ENCODE measurements around the gene DPYD. TPM values are rescaled to one million over a fixed set of nuclear protein-coding genes. Genes with fewer than 3 reads are reported as not detected.

The DPYD gene
- total and polyA plus RNA-seq, 10 of the 15 experiments (the other 5 are each of a cell fraction or from before 2014, with no cell fraction given), result 5.7 to 23.8 (median 10.2) TPM

DNA sequence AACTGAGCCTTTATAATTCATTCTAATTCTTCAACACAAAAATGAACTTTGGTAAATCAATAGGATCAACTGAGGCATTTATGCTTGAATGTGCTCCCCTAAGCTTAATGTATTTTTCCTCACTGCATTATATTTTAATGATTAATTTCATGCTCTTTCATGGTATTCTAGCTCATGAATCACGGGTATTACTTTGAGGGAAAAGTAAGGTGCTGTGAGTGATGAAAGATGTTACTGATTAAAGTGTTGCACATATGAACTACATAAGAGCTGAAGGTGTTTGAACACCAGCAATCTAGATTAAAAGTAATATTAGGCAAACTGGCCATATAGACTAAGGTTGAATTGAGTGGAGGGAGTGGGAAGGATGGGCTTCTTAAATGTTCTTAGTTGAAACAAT, 1.9 kb downstream of the DPYD start:
- peak overlapping the region; percentile 72 for H3K4me2 ChIP-seq (ENCODE audit: control insufficient read depth, insufficient read depth)
- H3K36me3 ChIP-seq (ENCODE audit: control insufficient read depth in 2 of 2, insufficient read depth in 2 of 2, low read length in 1 of 2), result no peaks in the 10 kb centered on the region
- TF ChIP-seq DPF2 (IDR thresholded peaks at IDR 0.05) (no peak), ASH2L (IDR thresholded peaks at IDR 0.05; ENCODE audit: borderline replicate concordance, low read depth) (no peak), MTA2 (IDR thresholded peaks at IDR 0.05; ENCODE audit: low read depth) (no peak), MYC (IDR thresholded peaks at IDR 0.05; ENCODE audit: insufficient read depth, insufficient read length, insufficient replicate concordance, low read length, severe bottlenecking) (no peak)
- H3K9me3 ChIP-seq (replicated peaks; ENCODE audit: control insufficient read depth, insufficient read depth, low read length), result no peaks in the 10 kb centered on the region
- peaks cover 2% of the 10 kb centered on the region; the same call in 1 of the 2 replicates for H3K4me1 ChIP-seq (ENCODE audit: control insufficient read depth, insufficient read depth, low read length)
- TSS peak; percentile 43 for BruUV-seq (replicated peaks)
- ChIA-PET RAD21 (ENCODE audit: unreplicated experiment) (interaction anchor here (0.6 to 5.4 kb wide), 20 partner anchors 8 to 754 kb away, joined by 3 to 36 read pairs (median 4); no protein-coding TSS in a partner anchor), POLR2A (interaction anchor here (0.6 to 2.7 kb wide), 6 partner anchors 11 to 605 kb away, joined by 3 to 24 read pairs (median 4); no protein-coding TSS in a partner anchor), CTCF (interaction anchor here (0.7 to 3.5 kb wide), 13 partner anchors 9 to 782 kb away, joined by 3 to 13 read pairs (median 4); no protein-coding TSS in a partner anchor), SMC1A (ENCODE audit: uncharacterized antibody, unreplicated experiment) (interaction anchor here (0.7 to 5.2 kb wide), 30 partner anchors 9 to 780 kb away, joined by 3 to 38 read pairs (median 5); no protein-coding TSS in a partner anchor)
- DNase-seq (ENCODE audit: low read depth, low spot score) (no peak), ATAC-seq (no peak), FAIRE-seq (no peak)
- in situ Hi-C loops (cut with MboI), result loop anchor here (25.0 kb wide), 1 partner anchor 1843 kb away; the partner anchor contains the start of gene FRRS1
- H4K20me1 ChIP-seq (ENCODE audit: control insufficient read depth, insufficient read depth), result no peaks in the 10 kb centered on the region
- peak overlapping the region; percentile 20 for H2AFZ ChIP-seq (ENCODE audit: control insufficient read depth, low read depth, low read length)
- H3K79me2 ChIP-seq (ENCODE audit: control insufficient read depth, insufficient read depth, low read length), result peaks cover 6% of the 10 kb centered on the region
- peak overlapping the region; percentile 88 for H3K4me3 ChIP-seq
- intact Hi-C loops (cut with micrococcal nuclease; ENCODE audit: unreplicated experiment), result loop anchor here (5.0 to 10.0 kb wide), 2 partner anchors 72 to 1194 kb away; partner anchors contain the start of gene PTBP2
- peak overlapping the region; percentile 23; the same call in 1 of the 2 replicates for H3K9ac ChIP-seq (ENCODE audit: control insufficient read depth, insufficient read depth, low read length)
- H3K27ac ChIP-seq (ENCODE audit: control insufficient read depth, insufficient read depth), result 0 out of 2 replicates have a peak overlapping the region, but pooled peaks have one; percentile 21
- H3K27me3 ChIP-seq (replicated peaks in 1 of 2; ENCODE audit: control insufficient read depth in 2 of 2, insufficient read depth in 2 of 2, low read length in 1 of 2), result no peaks in the 10 kb centered on the region
- 0% methylated on average over 1 of the region's 1 CpG for WGBS (ENCODE audit: insufficient coverage, insufficient replicate concordance, low lambda C conversion rate, missing lambda C conversion rate)

DNA sequence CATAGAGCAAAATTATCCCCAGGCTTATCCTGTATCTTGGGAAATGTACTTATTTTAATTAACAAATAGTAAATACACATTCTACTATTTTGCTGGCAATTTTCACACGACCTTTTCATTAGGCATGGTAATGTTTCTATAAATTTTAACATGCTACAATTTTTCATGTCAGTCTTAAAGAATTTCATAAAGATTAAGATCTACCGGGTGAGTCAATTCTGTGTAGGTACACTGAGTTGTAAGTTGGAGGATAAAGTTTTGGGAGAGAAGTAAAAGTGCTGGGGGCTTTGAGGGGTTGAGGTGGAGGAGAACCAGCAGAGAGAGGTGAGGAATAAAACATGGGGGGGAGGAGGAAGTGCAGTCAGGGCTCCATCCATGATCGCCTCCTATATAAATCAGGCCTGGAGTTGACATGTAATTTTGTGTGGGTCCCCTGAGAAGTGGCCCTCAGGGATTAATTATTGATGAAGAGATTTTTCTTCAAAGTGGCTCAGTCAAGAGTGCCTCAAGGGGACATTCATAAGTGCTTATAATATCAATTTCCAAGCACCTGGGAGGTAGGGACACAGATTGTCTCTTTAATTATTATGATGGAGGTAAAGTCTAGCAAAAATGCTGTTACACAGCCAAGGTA, 7.2 kb downstream of the DPYD start:
- H3K9me3 ChIP-seq (replicated peaks; ENCODE audit: control insufficient read depth, insufficient read depth, low read length), result no peaks in the 10 kb centered on the region
- no peak overlapping the region for H3K9ac ChIP-seq (ENCODE audit: control insufficient read depth, insufficient read depth, low read length)
- no peaks in the 10 kb centered on the region for H3K27me3 ChIP-seq (replicated peaks in 1 of 2; ENCODE audit: control insufficient read depth in 2 of 2, insufficient read depth in 2 of 2, low read length in 1 of 2)
- no peak overlapping the region for H2AFZ ChIP-seq (ENCODE audit: control insufficient read depth, low read depth, low read length)
- H3K36me3 ChIP-seq (ENCODE audit: control insufficient read depth in 2 of 2, insufficient read depth in 2 of 2, low read length in 1 of 2), result no peaks in the 10 kb centered on the region
- POLR2A ChIA-PET, result no interaction called here
- ATAC-seq (no peak; the same call in 2 of the 3 replicates), DNase-seq (ENCODE audit: low read depth, low spot score) (no peak), FAIRE-seq (no peak)
- no peak overlapping the region for H3K4me2 ChIP-seq (ENCODE audit: control insufficient read depth, insufficient read depth)
- H3K4me3 ChIP-seq, result no peak overlapping the region
- H3K27ac ChIP-seq (ENCODE audit: control insufficient read depth, insufficient read depth), result no peak overlapping the region
- in situ Hi-C loops (cut with MboI), result loop anchor here (25.0 kb wide), 1 partner anchor 1849 kb away; the partner anchor contains the start of gene FRRS1
- H3K79me2 ChIP-seq (ENCODE audit: control insufficient read depth, insufficient read depth, low read length), result no peaks in the 10 kb centered on the region; the same call in 1 of the 2 replicates
- RAD21 ChIA-PET (ENCODE audit: unreplicated experiment), result no interaction called here
- no TSS peak for BruUV-seq (replicated peaks)
- CTCF ChIA-PET, result interaction anchor here (1.5 kb wide), 1 partner anchor 244 kb away, joined by 5 read pairs; no protein-coding TSS in a partner anchor
- intact Hi-C loops (cut with micrococcal nuclease; ENCODE audit: unreplicated experiment), result loop anchor here (10.0 kb wide), 1 partner anchor 1189 kb away; the partner anchor contains the start of gene PTBP2
- H4K20me1 ChIP-seq (ENCODE audit: control insufficient read depth, insufficient read depth), result no peaks in the 10 kb centered on the region
- 54% methylated on average over 3 of the region's 3 CpGs for WGBS (ENCODE audit: insufficient coverage, insufficient replicate concordance, low lambda C conversion rate, missing lambda C conversion rate)
- H3K4me1 ChIP-seq (ENCODE audit: control insufficient read depth, insufficient read depth, low read length), result no peaks in the 10 kb centered on the region; the same call in 1 of the 2 replicates
- SMC1A ChIA-PET (ENCODE audit: uncharacterized antibody, unreplicated experiment), result interaction anchor here (0.9 to 1.1 kb wide), 3 partner anchors 9 to 48 kb away, joined by 3 to 6 read pairs (median 4); no protein-coding TSS in a partner anchor
- TF ChIP-seq, protein P1, sequence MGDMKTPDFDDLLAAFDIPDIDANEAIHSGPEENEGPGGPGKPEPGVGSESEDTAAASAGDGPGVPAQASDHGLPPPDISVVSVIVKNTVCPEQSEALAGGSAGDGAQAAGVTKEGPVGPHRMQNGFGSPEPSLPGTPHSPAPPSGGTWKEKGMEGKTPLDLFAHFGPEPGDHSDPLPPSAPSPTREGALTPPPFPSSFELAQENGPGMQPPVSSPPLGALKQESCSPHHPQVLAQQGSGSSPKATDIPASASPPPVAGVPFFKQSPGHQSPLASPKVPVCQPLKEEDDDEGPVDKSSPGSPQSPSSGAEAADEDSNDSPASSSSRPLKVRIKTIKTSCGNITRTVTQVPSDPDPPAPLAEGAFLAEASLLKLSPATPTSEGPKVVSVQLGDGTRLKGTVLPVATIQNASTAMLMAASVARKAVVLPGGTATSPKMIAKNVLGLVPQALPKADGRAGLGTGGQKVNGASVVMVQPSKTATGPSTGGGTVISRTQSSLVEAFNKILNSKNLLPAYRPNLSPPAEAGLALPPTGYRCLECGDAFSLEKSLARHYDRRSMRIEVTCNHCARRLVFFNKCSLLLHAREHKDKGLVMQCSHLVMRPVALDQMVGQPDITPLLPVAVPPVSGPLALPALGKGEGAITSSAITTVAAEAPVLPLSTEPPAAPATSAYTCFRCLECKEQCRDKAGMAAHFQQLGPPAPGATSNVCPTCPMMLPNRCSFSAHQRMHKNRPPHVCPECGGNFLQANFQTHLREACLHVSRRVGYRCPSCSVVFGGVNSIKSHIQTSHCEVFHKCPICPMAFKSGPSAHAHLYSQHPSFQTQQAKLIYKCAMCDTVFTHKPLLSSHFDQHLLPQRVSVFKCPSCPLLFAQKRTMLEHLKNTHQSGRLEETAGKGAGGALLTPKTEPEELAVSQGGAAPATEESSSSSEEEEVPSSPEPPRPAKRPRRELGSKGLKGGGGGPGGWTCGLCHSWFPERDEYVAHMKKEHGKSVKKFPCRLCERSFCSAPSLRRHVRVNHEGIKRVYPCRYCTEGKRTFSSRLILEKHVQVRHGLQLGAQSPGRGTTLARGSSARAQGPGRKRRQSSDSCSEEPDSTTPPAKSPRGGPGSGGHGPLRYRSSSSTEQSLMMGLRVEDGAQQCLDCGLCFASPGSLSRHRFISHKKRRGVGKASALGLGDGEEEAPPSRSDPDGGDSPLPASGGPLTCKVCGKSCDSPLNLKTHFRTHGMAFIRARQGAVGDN (IDR thresholded peaks at IDR 0.05), result no peak
- no peak for TF ChIP-seq GABPA (IDR thresholded peaks at IDR 0.05; ENCODE audit: low read depth)
- TF ChIP-seq TCF7 (IDR thresholded peaks at IDR 0.05; ENCODE audit: borderline replicate concordance), result no peak
- TF ChIP-seq, protein P2, sequence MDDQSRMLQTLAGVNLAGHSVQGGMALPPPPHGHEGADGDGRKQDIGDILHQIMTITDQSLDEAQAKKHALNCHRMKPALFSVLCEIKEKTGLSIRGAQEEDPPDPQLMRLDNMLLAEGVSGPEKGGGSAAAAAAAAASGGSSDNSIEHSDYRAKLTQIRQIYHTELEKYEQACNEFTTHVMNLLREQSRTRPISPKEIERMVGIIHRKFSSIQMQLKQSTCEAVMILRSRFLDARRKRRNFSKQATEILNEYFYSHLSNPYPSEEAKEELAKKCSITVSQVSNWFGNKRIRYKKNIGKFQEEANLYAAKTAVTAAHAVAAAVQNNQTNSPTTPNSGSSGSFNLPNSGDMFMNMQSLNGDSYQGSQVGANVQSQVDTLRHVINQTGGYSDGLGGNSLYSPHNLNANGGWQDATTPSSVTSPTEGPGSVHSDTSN (IDR thresholded peaks at IDR 0.05; ENCODE audit: insufficient replicate concordance, low read depth, low read length), result no peak

All from GM12878 (cell line).